MM.1S (cell line): ENCODE measurements around the gene SEC63.

Experiments used
- CTCF ChIP-seq: fragments of 300-600 bp; sonication (generic); IDR thresholded peaks from 2 replicates; pipeline ENCODE4 v1.5.1; 2016; ENCODE audit warnings: antibody characterized with exemption, low read length, mixed read lengths
- EZH2 ChIP-seq: fragments of 300-600 bp; sonication (generic); optimal IDR thresholded peaks from 2 replicates; pipeline ENCODE3; 2017; ENCODE audit warnings: low read depth, mild to moderate bottlenecking, antibody characterized with exemption, low read length, mixed read lengths

- TF ChIP-seq CTCF (no peak), EZH2 (no peak)
Measured at GRCh38 chr6:108002365-108003221, 44.6 kb upstream of the SEC63 start.
